Stimulated activated naive CD8-positive, alpha-beta T cell treated with anti-CD3 and anti-CD28 coated beads, Interleukin-15, Interleukin-2, amounts not matched to agents 100 ng/mL and 50 ng/mL, for 24 hours (primary cell): ENCODE data around the gene TEX35.

Experiments used
- H3K27ac Mint-ChIP-seq: one replicate; pipeline ENCODE4 v1.8.0; 2021; ENCODE audit warnings: mild to moderate bottlenecking, mixed read lengths
- H3K27me3 Mint-ChIP-seq: one replicate; pipeline ENCODE4 v1.8.0; 2021; ENCODE audit warnings: mixed read lengths
- H3K36me3 Mint-ChIP-seq: one replicate; pipeline ENCODE4 v1.8.0; 2021; ENCODE audit warnings: low read depth, mixed read lengths
- H3K4me1 Mint-ChIP-seq: one replicate; pipeline ENCODE4 v1.8.0; 2021; ENCODE audit warnings: low read depth, mixed read lengths
- H3K4me3 Mint-ChIP-seq: one replicate; pipeline ENCODE4 v1.8.0; 2021; ENCODE audit warnings: mild to moderate bottlenecking, mixed read lengths
- H3K9me3 Mint-ChIP-seq: one replicate; pipeline ENCODE4 v1.8.0; 2021; ENCODE audit warnings: mixed read lengths

TEX35 gene

DNA sequence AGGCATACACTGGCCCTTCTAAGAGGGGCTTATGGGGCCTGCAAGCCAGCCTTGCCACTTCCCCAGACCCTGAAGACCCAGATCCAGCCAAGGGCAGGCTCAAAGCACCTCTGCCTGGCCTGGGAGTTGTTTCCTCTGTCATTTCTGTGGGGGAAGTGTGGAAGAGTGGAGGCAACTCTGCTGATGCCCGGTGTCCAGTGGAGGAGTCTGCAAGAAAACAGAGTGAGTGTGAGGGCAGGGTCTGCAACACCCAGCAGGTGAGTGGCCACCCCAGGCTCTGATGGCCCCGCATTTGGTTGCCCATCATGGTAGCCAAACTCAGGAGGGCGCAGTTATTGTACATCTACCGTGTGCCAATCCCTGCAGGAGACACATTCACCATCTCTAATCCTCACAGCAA lies 24.5 kb upstream of the TEX35 start:
- Mint-ChIP-seq H3K27me3 (peaks cover 9% of the 10 kb centered on the region), H3K9me3 (no peaks in the 10 kb centered on the region), H3K4me1 (no peaks in the 10 kb centered on the region), H3K27ac (no peak overlapping the region), H3K36me3 (no peaks in the 10 kb centered on the region), H3K4me3 (no peak overlapping the region)

GRCh38 chr1:178489399-178489798 lies 23.5 kb upstream of the TEX35 start:
- Mint-ChIP-seq H3K4me3 (no peak overlapping the region), H3K27me3 (peaks cover 9% of the 10 kb centered on the region), H3K4me1 (no peaks in the 10 kb centered on the region), H3K36me3 (no peaks in the 10 kb centered on the region), H3K9me3 (no peaks in the 10 kb centered on the region), H3K27ac (no peak overlapping the region)

DNA sequence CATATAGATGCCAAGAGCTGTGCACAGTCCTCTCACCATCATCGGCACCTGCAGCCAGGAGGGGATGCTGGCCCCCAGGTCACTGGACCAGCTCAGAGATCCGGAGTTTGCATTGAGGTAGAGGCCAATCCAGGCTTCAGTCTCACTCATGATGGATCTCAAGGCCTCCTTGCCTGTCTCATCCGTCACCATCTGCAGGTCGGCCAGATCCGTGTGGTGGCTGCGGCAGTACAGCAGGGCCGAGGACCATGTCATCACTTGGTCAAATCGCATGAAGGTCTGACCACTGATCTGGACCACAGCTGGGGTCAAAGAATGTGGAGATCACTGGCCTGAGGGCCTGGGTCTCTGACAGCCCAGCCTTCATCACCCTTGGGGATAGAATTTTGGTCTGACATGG lies 22.8 kb upstream of the TEX35 start:
- H3K27ac Mint-ChIP-seq, result no peak overlapping the region
- no peaks in the 10 kb centered on the region for H3K9me3 Mint-ChIP-seq
- peaks cover 9% of the 10 kb centered on the region for H3K27me3 Mint-ChIP-seq
- no peaks in the 10 kb centered on the region for H3K4me1 Mint-ChIP-seq
- H3K4me3 Mint-ChIP-seq, result no peak overlapping the region
- H3K36me3 Mint-ChIP-seq, result no peaks in the 10 kb centered on the region

GRCh38 chr1:178490967-178491366 lies 21.9 kb upstream of the TEX35 start:
- Mint-ChIP-seq H3K27ac (no peak overlapping the region), H3K9me3 (no peaks in the 10 kb centered on the region), H3K27me3 (peaks cover 6% of the 10 kb centered on the region), H3K4me1 (no peaks in the 10 kb centered on the region), H3K4me3 (no peak overlapping the region), H3K36me3 (no peaks in the 10 kb centered on the region)

GRCh38 chr1:178491721-178492120 lies 21.2 kb upstream of the TEX35 start:
- Mint-ChIP-seq H3K4me1 (no peaks in the 10 kb centered on the region), H3K36me3 (no peaks in the 10 kb centered on the region), H3K27me3 (peaks cover 6% of the 10 kb centered on the region), H3K9me3 (no peaks in the 10 kb centered on the region), H3K4me3 (no peak overlapping the region), H3K27ac (no peak overlapping the region)

- Mint-ChIP-seq H3K36me3 (no peaks in the 10 kb centered on the region), H3K4me3 (no peak overlapping the region), H3K9me3 (no peaks in the 10 kb centered on the region), H3K27me3 (peaks cover 5% of the 10 kb centered on the region), H3K4me1 (no peaks in the 10 kb centered on the region), H3K27ac (no peak overlapping the region)
These were observed 20.6 kb upstream of the TEX35 start for GRCh38 chr1:178492341-178492740.

DNA sequence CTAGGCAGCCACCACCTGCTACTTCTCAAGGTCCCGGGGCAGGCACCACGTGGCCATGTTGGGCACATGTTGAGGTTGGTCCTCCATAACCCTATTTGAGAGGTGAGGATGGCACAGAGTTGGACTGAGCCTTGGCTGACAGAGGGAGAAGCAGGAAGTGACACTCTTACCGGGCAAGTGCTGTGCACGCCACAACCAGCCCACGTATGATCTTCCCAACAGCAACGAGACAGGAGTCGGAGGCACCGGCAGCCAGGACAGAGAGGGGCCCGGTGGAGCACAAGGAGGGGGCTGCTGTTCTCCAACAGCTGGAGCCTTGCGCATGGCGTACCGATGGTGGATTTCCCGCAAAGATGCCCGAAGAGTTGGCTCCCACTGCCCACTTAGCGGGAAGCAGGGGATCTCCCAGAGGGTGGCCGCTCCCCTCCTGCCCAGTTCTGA lies 19.6 kb upstream of the TEX35 start:
- Mint-ChIP-seq H3K4me1 (no peaks in the 10 kb centered on the region), H3K36me3 (no peaks in the 10 kb centered on the region), H3K4me3 (no peak overlapping the region), H3K27ac (no peak overlapping the region), H3K27me3 (no peaks in the 10 kb centered on the region), H3K9me3 (no peaks in the 10 kb centered on the region)

DNA sequence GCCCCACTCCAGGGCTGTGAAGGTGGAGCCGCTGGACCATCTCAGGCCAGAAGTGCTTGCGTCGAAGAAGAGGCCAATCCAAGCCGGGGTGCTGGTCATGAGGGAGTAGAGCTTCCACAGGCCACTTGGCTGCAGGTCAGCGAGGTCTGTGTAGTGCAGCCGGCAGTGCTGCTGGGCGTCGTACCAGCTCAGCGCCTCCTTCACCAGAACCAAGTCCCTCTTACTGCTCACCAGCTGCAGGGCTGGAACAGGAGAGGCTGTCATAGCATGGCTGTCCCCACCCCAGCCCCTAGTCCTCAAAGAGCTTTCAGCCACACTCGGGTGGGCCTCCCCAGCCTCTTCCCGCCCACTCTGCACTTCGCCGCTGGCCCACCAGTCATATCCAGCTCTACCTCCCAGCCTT lies 18.3 kb upstream of the TEX35 start:
- H3K27ac Mint-ChIP-seq, result no peak overlapping the region
- H3K27me3 Mint-ChIP-seq, result no peaks in the 10 kb centered on the region
- no peaks in the 10 kb centered on the region for H3K4me1 Mint-ChIP-seq
- H3K4me3 Mint-ChIP-seq, result no peak overlapping the region
- H3K9me3 Mint-ChIP-seq, result no peaks in the 10 kb centered on the region
- H3K36me3 Mint-ChIP-seq, result no peaks in the 10 kb centered on the region

GRCh38 chr1:178495158-178495557 lies 17.8 kb upstream of the TEX35 start:
- Mint-ChIP-seq H3K4me3 (no peak overlapping the region), H3K9me3 (no peaks in the 10 kb centered on the region), H3K36me3 (no peaks in the 10 kb centered on the region), H3K27ac (no peak overlapping the region), H3K27me3 (no peaks in the 10 kb centered on the region), H3K4me1 (no peaks in the 10 kb centered on the region)

GRCh38 chr1:178495741-178496409 lies 17.0 kb upstream of the TEX35 start:
- Mint-ChIP-seq H3K36me3 (no peaks in the 10 kb centered on the region), H3K4me1 (no peaks in the 10 kb centered on the region), H3K27me3 (no peaks in the 10 kb centered on the region), H3K4me3 (no peak overlapping the region), H3K27ac (no peak overlapping the region), H3K9me3 (no peaks in the 10 kb centered on the region)

GRCh38 chr1:178496410-178497135 lies 16.3 kb upstream of the TEX35 start, which contains the start of gene CLEC20A:
TSS of gene CLEC20A (minus strand) at chr1:178496964. CDS start at chr1:178496939, 25 bp downstream.
- H3K4me3 Mint-ChIP-seq, result no peak within 1 kb of the TSS
- H3K27ac Mint-ChIP-seq, result no peak within 1 kb of the TSS
- H3K36me3 Mint-ChIP-seq, result no peaks in the 10 kb centered on the region
- no peaks in the 10 kb centered on the region for H3K9me3 Mint-ChIP-seq
- no peaks in the 10 kb centered on the region for H3K27me3 Mint-ChIP-seq
- H3K4me1 Mint-ChIP-seq, result no peaks in the 10 kb centered on the region

- H3K9me3 Mint-ChIP-seq, result no peaks in the 10 kb centered on the region
- no peak overlapping the region for H3K27ac Mint-ChIP-seq
These were observed 14.9 kb upstream of the TEX35 start for GRCh38 chr1:178497903-178498478.

DNA sequence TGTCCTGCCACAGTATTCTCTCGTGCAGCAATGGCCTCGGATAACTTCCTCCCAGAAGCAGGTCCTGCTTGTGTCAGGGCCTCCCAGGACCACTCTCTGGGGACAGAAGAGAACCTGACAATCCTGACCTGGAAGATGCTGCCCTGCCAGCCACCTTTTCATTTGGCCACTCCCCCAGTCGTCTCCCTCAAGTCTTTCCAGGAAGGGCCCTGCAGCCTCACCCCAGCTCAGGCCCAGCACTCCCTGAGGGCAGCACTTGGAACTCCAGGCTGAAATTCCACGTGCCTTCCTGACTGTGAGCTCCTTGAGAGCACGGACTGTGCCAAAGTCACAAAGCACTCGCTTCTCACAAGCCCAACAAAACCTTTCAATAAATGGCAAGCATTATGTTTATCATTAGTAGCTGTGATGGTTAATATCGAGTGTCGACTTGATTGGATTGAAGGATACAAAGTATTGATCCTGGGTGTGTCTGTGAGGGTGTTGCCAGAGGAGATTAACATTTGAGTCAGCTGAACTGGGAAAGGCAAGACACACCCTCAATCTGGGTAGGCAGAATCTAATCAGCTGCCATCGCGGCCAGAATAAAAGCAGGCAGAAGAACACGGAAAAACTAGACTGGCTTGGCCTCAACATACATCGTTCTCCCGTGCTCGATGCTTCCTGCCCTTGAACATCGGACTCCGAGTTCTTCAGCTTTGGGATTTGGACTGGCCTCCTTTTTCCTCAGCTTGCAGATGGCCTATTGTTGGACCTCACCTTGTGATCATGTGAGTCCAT lies 13.8 kb upstream of the TEX35 start:
- Mint-ChIP-seq H3K4me1 (no peaks in the 10 kb centered on the region), H3K9me3 (no peaks in the 10 kb centered on the region), H3K36me3 (no peaks in the 10 kb centered on the region), H3K4me3 (no peak overlapping the region), H3K27me3 (peaks cover 1% of the 10 kb centered on the region), H3K27ac (no peak overlapping the region)

More at GRCh38 chr1:178497903-178498478, 14.9 kb upstream of the TEX35 start:
- Mint-ChIP-seq H3K4me3 (no peak overlapping the region), H3K36me3 (no peaks in the 10 kb centered on the region), H3K27me3 (no peaks in the 10 kb centered on the region), H3K4me1 (no peaks in the 10 kb centered on the region)

DNA sequence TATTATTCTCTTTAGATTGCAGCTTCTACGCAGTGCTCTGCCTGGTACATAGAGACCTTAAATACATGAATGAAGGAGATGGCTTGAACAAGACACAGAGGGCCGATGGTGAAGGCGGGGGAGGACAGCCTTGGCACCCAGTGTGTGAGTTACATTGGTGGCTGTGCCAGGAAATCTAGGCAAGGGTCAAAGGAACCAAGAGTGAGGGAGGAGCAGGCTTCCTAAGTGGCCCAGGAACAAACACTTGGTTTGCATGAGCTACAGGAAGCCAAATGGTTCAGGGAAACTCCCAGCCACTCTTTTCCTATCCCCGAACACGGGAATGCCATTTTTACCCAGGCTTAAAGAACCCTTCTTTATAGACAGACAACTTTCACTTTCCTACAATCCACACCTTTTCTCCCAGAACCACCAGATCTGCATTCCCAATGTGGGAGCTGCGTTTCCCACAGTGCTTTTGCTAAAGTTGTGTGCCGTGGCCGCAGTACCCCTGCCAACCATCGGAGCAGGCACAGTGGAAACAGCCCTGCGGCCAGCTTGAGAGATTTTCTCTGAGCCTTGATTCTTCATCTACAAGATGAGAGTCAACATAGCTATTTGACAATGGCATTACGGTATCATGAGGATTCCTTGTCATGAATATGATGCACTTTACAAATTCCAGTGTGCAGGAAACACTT lies 12.7 kb upstream of the TEX35 start:
- Mint-ChIP-seq H3K4me3 (no peak overlapping the region), H3K4me1 (no peaks in the 10 kb centered on the region), H3K36me3 (no peaks in the 10 kb centered on the region), H3K27ac (no peak overlapping the region), H3K27me3 (peaks cover 5% of the 10 kb centered on the region), H3K9me3 (no peaks in the 10 kb centered on the region)
